Globus pallidus (tissue), 1 donor: ENCODE results near the gene RAB4B.
"Not testable (repeated sequence)": the region's sequence is repeated elsewhere in the genome, so short reads cannot be mapped to it uniquely, and the experiment has no call there.

Source experiments
- DNase-seq: peaks from one replicate; pipeline ENCODE4 v3.0.0-alpha.2; 2015; ENCODE audit warnings: low spot score

Gene RAB4B, protein sequence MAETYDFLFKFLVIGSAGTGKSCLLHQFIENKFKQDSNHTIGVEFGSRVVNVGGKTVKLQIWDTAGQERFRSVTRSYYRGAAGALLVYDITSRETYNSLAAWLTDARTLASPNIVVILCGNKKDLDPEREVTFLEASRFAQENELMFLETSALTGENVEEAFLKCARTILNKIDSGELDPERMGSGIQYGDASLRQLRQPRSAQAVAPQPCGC

DNA sequence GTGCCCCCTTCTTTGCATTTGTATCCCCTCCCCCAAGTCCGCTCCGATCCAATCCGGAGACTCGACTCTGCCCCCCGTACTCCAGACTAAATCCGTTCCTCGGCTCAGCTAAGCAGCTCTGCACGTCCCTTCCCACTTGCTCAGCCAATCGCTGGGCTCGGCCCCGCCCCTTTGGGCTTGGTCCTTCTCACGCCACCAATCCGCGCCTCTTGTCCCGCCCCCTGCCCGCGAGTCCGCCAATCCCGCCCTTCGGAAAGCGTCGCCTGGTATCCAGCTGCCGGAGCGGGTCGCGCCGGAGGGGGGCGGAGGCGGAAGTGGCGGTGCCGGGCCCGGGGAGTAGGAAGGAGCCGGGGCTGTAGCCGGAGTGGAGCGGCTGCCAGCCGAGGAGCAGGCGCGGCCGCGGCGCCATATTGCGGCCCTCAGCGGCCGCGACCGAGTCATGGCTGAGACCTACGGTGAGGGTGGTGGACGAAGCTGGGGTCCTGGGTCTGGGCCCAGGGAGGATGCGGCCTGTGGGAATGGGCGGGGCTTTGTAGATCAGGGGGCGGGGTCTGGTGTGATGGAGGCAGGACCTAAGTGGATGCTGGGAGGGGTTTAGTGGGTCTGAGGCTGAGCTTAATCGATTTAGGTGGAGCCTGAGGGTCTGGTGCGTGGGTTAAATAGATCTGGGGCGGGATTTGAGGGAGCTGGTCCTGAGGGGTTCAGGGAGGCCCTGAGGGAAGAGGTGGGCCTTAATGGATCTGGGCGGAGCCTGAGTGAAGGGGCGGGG, at the start of gene RAB4B:
Gene RAB4B, plus strand, starts transcription at position 311 of the 769 bp plus-strand sequence. Its CDS starts 129 bp downstream, at position 440.
- DNase-seq, result peak; percentile 100

DNA sequence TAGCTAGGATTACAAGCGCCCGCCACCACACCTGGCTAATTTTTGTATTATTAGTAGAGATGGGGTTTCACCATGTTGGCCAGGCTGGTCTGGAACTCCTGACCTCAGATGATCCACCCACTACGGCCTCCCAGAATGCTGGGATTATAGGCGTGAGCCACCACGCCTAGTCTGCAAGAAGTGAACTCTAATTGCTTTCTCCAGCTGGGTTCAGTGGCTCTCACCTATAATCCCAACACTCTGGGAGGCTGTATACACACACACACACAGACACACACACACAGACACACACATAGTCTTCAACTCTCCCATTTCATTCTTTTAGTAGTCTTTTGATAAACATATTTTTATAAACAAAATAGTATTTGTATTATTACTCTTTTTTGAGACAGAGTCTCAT, 48.0 kb upstream of the RAB4B start:
- DNase-seq, result not testable (repeated sequence)

DNA sequence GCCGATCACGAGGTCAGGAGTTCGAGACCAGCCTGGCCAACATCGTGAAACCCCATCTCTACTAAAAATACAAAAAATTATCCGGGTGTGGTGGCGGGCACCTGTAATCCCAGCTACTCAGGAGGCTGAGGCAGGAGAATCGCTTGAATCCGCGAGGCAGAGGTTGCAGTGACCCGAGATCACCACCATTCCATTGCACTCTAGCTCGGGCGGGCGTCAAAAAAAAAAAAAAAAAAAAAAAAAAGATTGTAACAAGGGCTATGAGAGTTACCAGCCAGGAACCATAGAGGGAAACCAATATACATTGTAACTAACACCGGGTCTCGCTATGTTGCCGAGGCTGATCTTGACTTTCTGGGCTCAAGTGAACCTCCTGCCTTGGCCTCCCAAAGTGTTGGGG, 45.7 kb upstream of the RAB4B start:
- not testable (repeated sequence) for DNase-seq

DNA sequence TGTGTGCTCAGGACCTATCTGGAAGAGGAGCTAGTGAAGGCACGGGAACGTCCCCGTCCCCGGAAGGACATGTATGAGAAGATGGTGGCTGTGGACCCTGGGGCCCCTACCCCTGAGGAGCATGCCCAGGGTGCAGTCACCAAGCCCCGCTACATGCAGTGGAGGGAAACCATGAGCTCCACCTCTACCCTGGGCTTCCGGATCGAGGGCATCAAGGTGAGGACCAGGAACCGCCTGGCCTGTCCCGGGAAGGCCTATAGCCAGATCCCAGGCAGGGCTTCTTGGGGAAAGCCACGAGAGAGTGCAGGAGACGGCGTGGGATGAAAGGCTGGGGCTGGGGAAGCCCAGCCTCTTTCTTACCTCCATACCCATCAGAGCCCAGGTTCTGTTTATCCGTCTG, 44.9 kb upstream of the RAB4B start:
- no peak for DNase-seq

DNA sequence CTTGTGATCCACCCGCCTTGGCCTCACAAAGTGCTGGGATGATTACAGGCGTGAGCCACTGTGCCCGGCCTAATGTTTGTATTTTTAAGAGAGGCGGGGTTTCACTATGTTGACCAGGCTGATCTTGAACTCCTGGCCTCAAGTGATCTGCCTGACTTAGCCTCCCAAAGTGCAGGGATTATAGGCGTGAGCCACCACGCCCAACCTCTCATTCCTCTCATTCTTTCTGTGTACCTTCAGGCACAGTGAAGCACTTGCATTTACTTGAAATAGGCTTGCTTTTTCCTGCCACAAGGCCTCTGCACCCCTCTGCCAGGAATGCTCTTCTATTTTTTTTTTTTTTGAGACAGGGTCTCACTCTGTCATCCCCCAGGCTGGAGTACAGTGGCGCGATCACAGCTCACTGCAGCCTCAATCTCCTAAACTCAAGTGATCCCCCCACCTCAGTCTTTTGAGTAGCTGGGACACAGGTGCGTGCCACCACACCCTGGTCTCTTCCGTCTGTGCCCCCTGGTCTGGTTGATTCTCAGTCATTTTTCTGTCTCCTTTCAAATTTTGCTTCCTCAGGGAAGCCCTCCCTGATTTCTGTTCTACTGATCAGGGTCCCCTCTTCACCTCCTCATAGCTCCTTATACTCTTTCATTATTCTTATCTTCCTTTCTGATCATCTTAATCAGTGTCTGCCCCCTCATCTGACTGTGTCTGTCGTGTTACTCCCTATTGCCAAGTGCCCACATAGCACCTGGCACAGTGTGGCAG, 42.9 kb upstream of the RAB4B start:
- DNase-seq, result no peak

DNA sequence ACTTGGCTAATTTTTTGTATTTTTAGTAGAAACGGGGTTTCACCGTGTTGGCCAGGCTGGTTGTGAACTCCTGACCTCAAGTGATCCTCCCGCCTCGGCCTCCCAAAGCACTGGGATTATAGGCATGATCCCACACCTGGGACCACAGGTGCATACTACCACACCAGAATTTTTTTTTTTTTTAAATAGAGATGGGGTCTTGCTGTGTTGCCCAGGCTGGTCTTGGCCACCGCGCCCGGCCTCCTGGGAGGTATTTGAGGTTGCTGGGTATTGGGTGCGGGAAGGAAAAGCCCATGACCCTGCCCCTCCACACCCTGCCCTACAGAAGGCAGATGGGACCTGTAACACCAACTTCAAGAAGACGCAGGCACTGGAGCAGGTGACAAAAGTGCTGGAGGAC, 41.4 kb upstream of the RAB4B start:
- DNase-seq, result no peak

DNA sequence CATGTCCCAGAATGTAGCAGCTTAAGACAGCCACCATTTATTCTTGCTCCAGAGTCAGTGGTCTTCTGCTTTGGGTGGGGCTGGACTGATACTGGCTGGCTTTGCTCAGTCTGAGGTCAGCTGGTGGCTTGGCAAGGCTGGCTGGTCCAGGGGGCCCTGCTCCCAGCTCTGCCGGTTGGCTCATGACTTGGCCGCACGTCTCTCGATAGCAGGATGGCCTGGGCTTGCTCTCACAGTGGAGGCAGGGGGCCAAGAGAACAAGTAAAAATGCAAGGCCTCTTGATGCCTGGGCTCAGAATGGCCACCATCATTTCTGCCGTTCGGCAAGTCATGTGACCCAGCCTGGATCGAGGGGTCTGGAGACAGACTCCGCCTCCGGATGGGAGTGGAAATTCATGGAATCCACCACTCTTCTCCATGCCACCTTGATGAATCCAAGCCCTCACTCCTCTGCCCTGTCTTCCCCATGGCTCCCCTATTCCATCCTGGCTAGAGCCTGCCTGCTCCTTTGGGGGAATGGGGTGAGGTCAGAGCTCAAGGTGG, 40.9 kb upstream of the RAB4B start:
- DNase-seq, result no peak

DNA sequence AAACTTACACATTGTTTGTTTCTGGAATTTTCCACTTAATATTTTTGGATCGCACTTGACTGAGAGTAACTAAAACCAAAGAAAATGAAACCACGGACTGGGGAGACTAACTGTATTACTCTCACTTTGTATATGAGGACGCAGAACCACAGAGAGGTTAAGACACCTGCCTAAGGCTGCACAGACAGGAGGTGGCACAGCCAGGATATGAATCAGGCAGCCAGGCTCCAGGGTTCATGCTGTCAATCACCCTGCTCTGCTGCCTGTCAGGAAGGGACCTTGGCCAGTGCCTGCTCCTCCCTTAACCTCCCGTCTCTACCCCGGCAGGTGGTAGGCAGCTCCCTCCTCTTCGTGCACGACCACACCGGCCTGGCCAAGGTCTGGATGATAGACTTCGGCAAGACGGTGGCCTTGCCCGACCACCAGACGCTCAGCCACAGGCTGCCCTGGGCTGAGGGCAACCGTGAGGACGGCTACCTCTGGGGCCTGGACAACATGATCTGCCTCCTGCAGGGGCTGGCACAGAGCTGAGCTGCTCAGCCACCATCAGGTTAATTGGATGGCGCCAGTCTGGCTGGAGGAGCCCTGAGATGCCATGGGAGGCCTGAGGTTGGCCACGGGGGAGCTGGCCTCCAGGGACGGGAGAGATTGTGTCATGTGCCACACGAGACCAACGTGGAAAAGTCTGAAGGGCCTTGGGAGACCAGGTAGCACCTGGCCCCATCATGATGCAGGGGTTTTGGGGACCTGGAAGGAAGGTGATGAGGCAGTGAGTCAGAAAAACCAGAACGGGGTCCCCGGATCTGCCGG, 38.8 kb upstream of the RAB4B start:
- no peak for DNase-seq

DNA sequence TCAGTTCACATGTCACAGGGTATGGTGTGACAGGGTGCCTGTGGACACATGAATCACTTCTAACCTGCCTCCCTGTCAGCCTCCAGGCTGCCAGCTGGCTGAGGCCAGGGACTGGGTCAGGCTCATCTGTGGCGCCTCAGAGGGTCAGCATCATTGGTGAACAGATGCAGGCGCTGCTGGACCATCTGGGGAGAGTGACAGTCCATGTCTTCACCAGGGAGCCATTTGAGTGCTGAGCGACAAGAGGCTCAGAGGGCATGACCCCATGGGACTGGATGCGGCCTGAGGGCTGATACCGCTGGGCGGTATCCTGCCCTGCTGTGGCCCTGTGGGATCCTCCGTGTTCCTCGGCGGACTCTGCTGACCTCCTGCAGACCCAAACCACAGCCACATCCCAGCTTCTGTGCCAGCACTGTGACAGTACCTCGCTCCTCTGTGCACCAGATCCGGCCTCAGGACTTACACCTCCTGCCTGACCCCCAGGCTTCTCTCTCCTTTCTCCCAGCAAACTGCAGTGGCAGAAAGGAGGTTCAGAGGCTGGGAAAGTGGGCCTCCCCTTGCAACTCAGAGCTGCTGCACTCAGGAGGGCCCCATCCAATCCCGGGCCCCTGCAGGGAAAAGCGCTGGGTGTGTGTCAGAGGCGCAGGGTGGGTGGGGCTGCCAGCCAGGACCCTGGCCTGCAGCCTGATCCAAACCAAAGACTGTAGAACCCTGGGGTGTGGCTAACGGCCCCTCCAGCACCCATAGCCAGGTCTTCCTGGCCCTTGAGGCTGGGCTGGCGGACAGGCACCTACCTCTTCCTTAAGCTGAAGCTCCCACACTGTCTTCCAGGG, 38.0 kb upstream of the RAB4B start:
- DNase-seq, result no peak

DNA sequence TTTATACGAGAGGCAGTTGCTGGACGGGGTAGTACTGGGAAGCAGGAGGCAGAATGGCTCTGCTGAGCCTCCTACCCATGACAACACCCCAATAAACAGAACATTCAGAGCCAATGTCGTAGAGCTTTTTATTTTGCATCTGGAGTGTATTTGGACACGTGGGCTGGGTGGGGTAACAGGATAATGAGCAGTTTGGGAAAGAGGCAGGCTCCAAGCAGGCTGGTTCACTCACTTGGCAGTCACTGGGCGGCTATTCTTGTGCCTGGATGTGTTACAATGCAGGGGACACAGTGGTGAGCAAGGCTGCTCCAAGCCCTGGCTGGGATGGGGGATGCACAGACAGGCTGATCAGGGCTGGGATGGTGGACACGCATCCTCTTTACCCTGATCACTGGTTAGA, 37.3 kb upstream of the RAB4B start:
- peak; percentile 50 for DNase-seq

DNA sequence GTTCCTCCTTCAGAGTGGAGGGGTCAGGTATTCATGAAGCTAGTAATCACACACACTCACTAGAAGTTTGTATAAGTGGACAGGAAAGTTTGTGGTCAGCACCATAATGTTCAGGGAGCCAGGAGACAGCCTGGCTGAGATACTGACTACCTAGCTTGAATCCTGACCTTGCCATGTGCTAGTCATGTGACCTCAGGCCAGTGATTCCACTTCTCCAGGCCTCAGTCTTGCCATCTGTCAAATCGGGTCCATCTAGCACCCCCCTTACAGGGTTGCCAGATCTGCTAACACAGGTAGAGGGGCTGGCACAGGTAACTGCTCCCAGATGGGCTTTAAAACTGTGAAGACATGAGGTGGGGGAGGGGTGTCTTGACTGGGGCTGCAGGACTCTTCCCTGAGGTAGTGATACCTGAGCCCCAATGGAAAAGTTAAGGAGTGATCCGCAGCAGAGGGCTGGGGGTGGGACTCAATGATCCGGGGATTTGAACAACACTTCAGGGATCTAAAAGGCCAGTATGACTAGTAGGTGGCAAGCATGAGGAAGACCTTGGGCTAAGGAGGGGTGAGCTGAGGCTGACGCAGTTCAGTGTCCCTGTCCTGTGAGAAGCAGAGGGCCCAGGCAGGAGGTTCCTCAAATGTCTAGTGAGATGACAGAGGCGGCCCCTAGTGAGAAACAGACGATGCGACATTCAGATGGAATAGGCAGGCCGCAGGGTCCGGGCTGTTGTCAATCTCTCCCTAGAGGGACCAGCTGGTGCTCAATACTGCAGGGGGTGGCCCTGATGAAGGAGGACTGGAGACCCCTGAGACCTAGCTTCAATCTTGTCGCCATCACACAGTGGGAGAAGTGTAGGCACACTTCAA, 36.3 kb upstream of the RAB4B start:
- no peak for DNase-seq

DNA sequence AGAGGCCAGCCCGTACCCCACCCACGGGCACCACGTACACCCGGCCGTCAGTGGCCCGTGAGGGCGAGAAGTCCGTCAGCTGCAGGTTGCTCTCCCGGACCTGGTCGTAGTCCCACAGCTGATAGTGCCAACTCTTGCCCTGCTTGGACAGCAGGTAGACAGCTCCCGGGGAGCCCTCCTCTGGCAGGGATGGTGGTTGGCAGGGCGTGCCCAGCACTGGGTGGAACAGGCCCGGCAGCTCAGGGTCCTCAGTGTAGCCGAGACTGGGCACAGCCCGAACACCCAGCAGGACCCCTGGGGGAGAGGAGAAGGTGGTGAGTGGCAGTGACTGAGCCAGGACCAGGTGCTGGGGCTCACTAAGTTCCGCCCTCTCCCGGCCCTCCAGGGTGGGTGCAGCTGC, 35.6 kb upstream of the RAB4B start:
- no peak for DNase-seq

DNA sequence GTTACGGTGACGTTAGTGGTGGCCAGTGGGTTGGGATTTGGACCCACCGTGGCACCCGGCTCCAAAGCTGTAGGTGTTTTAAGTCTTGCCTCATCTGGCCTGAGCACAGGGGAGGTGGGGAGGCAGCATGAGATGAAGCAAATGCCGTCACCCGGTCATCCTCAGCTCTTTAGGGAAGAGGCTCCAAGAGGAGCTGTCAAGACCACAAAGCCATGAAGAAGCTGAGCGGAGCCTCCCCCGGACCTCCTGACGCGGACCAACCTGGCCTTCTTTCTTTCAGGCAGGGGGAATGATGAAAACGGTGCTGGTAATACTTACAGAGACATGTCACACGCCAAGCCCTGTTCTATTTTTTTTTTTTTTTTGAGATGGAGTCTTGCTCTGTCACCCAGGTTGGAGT, 35.2 kb upstream of the RAB4B start:
- no peak for DNase-seq

DNA sequence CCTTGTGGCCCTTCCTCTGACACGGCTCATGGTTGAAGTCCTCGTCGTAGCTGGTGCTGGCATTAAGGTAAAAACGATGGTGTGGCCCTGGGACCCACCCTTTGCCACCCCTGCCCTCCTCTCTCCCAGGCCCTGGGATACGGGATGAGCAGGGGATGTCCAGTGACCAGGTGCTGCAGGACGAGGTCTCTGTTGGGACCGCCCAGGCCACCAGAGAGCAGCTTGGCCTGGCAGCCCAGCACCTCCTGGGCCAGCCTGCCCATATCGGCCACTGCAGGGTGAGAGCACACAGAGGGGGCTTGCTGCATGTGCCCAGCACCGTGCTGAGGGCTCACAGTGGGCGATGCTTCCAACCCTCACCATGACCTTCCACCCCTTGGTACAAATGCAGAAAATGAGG, 34.1 kb upstream of the RAB4B start:
- DNase-seq, result no peak

DNA sequence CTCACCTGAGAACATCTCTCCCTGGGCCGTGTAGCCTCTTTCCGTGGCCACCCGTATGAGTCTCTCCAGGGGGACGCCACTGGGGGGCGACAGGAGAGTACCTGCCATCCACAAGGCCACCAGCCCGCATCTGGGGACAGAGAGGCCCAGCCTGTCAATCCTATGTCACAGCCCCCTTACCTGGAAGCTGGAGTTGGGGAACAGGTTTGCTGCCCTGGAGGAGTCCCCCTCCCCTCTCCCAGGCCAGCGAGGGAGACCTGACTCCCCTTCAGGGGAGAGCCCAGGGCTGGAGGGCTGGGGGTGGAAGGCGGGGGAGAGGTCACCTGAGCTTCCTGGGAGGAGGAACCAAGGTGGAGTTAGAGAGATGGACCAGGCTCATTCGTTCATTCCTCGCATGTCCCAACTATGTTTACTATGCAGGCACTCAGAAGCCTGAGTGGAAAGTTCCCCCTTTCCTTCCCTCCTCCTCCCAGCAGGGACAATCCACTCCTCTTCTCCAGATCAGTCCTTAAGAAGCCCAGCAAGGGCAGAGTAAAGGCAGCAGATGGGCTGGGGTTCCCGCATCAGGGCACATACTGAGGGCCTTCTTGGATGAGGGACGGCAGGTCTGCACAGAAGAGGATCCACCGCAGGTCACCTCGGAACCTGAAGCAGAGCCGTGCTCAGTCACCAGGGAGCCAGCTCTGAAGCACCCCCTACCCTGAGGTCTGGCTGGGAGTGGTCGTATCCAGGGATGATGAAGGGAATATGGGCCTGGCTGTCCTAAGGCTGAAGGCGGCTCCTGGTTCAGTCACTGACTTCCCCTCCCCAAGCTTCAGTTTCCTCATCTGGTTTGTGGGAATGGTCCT, 33.3 kb upstream of the RAB4B start:
- DNase-seq, result no peak

DNA sequence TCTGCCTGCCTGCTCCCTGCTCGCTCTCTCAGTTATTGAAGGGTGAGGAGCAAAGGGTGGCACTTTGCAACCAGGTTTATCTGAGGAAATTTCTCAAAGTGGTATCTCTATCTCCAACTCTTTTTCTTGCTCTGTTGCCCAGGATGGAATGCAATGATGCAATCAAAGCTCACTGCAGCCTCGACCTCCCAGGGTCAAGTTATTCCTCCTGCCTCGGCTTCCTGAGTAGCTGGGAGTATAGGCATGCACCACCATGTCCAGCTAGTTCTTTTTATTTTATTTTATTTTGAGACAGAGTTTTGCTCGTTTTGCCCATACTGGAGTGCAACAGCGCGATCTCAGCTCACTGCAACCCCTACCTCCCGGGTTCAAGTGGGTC, 32.7 kb upstream of the RAB4B start:
- DNase-seq, result no peak

DNA sequence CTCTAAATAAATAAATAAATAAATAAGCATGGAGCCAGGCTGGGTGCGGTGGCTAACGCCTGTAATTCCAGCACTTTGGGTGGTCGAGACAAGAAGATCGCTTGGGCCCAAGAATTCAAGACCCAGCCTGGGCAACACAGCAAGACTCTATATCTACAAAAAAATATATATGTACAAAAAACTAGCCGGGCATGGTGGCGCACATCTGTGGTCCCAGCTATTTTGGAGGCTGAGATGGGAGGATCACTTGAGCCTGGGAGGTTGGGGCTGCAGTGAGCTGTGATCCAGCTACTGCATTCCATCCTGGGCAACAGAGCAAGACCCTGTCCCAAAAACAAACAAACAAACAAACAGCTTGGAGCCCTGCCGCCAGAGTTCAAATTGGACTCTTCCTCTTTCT, 30.5 kb upstream of the RAB4B start:
- DNase-seq, result no peak

DNA sequence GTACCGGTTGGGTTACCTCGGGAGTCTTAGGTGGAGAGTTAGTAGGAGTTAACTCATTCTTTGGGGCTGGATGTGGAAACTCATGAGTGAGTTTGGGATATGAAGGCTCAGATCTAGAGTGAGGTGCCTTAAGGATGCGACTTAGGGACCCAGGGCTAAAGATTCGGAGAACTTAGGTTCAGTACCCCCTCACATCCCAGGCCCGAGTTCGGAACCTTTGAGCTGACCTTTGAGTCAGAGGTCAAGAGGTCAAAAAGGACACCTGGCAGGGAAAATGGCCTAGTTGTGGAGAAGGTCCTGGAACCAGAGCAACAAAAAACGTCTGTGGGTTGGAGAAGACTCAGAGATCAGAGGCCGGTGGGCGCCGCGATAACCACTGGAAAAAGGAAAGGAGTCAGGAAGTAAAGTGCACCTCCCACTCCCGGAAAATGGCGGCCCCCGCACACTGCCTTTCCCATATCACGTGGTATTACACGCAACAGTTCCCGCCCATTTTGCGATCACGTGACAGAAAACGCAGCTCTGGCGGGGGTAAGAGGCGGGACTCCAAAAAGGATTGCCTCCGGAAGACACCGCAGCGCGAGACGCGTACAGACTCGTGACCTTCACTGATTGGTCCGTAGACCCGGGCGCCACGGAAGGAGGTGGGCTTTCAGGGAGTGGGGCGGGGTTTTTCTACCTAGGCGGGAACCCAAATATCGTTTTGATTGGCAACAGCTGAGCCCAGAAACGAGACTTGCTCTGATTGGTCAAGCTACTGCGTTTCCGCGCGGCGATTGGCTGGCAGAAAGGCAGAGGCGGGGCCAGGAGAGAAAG, 27.8 kb upstream of the RAB4B start, which contains the start of gene ACTMAP:
Gene ACTMAP, minus strand, starts transcription at position 420 of the 816 bp plus-strand sequence. CDS start 674 bp downstream, outside the sequence.
- DNase-seq, result peak; percentile 100
